HepG2 (cell line): ENCODE results near the gene PARD3. TPM values are rescaled to one million over a fixed set of nuclear protein-coding genes. Genes with fewer than 3 reads are reported as not detected.

Experiments
- BHLHE40 ChIP-seq: IDR thresholded peaks from 2 replicates; pipeline ENCODE4 v1.6.1; 2011; ENCODE audit warnings: low read length, improper control_type of control experiment
- DRAP1 ChIP-seq: IDR thresholded peaks from 2 replicates; pipeline ENCODE4 v1.6.1; 2016; ENCODE audit warnings: missing genetic modification reagents, missing compliant biosample characterization
- GZF1 ChIP-seq: sonication (generic); formaldehyde crosslinking; IDR thresholded peaks from 2 replicates; pipeline ENCODE4 v1.5.1; 2020; ENCODE audit warnings: mild to moderate bottlenecking, missing genetic modification reagents
- IKZF4 ChIP-seq: sonication (generic); formaldehyde crosslinking; IDR thresholded peaks from 2 replicates; pipeline ENCODE4 v1.5.1; 2020; ENCODE audit warnings: borderline replicate concordance, mild to moderate bottlenecking, low read depth, missing genetic modification reagents; ENCODE audit errors: not compliant biosample characterization
- ISX ChIP-seq: sonication (generic); formaldehyde crosslinking; conservative IDR thresholded peaks from 2 replicates; pipeline ENCODE4 v1.5.0; 2020; ENCODE audit warnings: missing genetic modification reagents
- KAT7 ChIP-seq: IDR thresholded peaks from 2 replicates; pipeline ENCODE4 v1.6.1; 2018; ENCODE audit warnings: borderline replicate concordance, missing compliant biosample characterization
- KLF13 ChIP-seq: sonication (generic); formaldehyde crosslinking; IDR thresholded peaks from 2 replicates; pipeline ENCODE4 v1.4.0; 2020; ENCODE audit warnings: mild to moderate bottlenecking, missing genetic modification reagents
- LCORL ChIP-seq, 2 experiments: fragments of 450-650 bp in 1 of 2; sonication (generic) in 1 of 2; formaldehyde crosslinking in 1 of 2; IDR thresholded peaks; 2 replicates each; pipeline versions ENCODE4 v1.5.0 to v1.6.1; 2017 to 2020; ENCODE audit warnings: antibody characterized with exemption in 1 of 2, missing genetic modification reagents in 1 of 2
- MAFF ChIP-seq: IDR thresholded peaks from 2 replicates; pipeline ENCODE4 v1.6.1; 2011; ENCODE audit warnings: low read depth, low read length, improper control_type of control experiment
- NCOA1 ChIP-seq: sonication (generic); formaldehyde crosslinking; IDR thresholded peaks from 2 replicates; pipeline ENCODE4 v1.9.0; 2021; ENCODE audit warnings: missing genetic modification reagents
- SKIL ChIP-seq: sonication (generic); formaldehyde crosslinking; IDR thresholded peaks from 2 replicates; pipeline ENCODE4 v1.8.0; 2022; ENCODE audit warnings: missing genetic modification reagents, mild to moderate bottlenecking, moderate library complexity, borderline replicate concordance
- SMARCC2 ChIP-seq: fragments of 450-650 bp; IDR thresholded peaks from 2 replicates; pipeline ENCODE4 v1.6.1; 2017; ENCODE audit warnings: antibody characterized with exemption, mild to moderate bottlenecking
- U2AF2 ChIP-seq: fragments of 200-400 bp; formaldehyde crosslinking; IDR thresholded peaks from 2 replicates; pipeline ENCODE4 v1.6.1; 2017; ENCODE audit warnings: low read depth, mild to moderate bottlenecking, low read length
- ZBTB7B ChIP-seq: sonication (generic); formaldehyde crosslinking; IDR thresholded peaks from 2 replicates; pipeline ENCODE4 v1.4.0; 2020; ENCODE audit warnings: missing genetic modification reagents
- ZFAT ChIP-seq: sonication (generic); formaldehyde crosslinking; conservative IDR thresholded peaks from 2 replicates; pipeline ENCODE4 v1.8.1; 2023; ENCODE audit warnings: missing genetic modification reagents, inconsistent platforms
- ZFP36L1 ChIP-seq: sonication (generic); formaldehyde crosslinking; IDR thresholded peaks from 2 replicates; pipeline ENCODE4 v1.8.0; 2022; ENCODE audit warnings: mild to moderate bottlenecking, missing genetic modification reagents, moderate library complexity
- ZFYVE20 ChIP-seq: sonication (generic); formaldehyde crosslinking; IDR thresholded peaks from 2 replicates; pipeline ENCODE4 v1.8.0; 2023; ENCODE audit warnings: low read depth, mild to moderate bottlenecking, moderate library complexity, missing genetic modification reagents, borderline replicate concordance
- ZGPAT ChIP-seq: IDR thresholded peaks from 2 replicates; pipeline ENCODE4 v1.6.1; 2016; ENCODE audit warnings: mild to moderate bottlenecking
- ZKSCAN8 ChIP-seq: IDR thresholded peaks from 2 replicates; pipeline ENCODE4 v1.6.1; 2016; ENCODE audit warnings: borderline replicate concordance, missing genetic modification reagents, missing compliant biosample characterization
- ZNF124 ChIP-seq: sonication (generic); formaldehyde crosslinking; IDR thresholded peaks from 2 replicates; pipeline ENCODE4 v1.4.0; 2020; ENCODE audit warnings: missing genetic modification reagents
- ZNF207 ChIP-seq: fragments of 450-650 bp; IDR thresholded peaks from 2 replicates; pipeline ENCODE4 v1.6.1; 2016; ENCODE audit warnings: antibody characterized with exemption, borderline replicate concordance
- ZNF253 ChIP-seq: sonication (generic); formaldehyde crosslinking; IDR thresholded peaks from 2 replicates; pipeline ENCODE4 v1.8.0; 2022; ENCODE audit warnings: mild to moderate bottlenecking, missing genetic modification reagents, borderline replicate concordance
- ZNF274 ChIP-seq: sonication (generic); formaldehyde crosslinking; IDR thresholded peaks from 2 replicates; pipeline ENCODE4 v1.5.1; 2020; ENCODE audit warnings: mild to moderate bottlenecking, missing genetic modification reagents
- ZNF414 ChIP-seq: sonication (generic); formaldehyde crosslinking; IDR thresholded peaks from 2 replicates; pipeline ENCODE4 v1.5.0; 2020; ENCODE audit warnings: missing genetic modification reagents
- ZNF556 ChIP-seq: sonication (generic); formaldehyde crosslinking; IDR thresholded peaks from 2 replicates; pipeline ENCODE4 v1.4.0; 2020; ENCODE audit warnings: mild to moderate bottlenecking, missing genetic modification reagents, borderline replicate concordance
- ZNF589 ChIP-seq: sonication (generic); formaldehyde crosslinking; conservative IDR thresholded peaks from 2 replicates; pipeline ENCODE4 v1.8.0; 2022; ENCODE audit warnings: mild to moderate bottlenecking, moderate library complexity, missing genetic modification reagents
- ZNF597 ChIP-seq: sonication (generic); formaldehyde crosslinking; IDR thresholded peaks from 2 replicates; pipeline ENCODE4 v1.5.0; 2020; ENCODE audit warnings: missing genetic modification reagents
- polyA plus RNA-seq, 8 experiments: library from polyadenylated mRNA; depleted of rRNA in 3 of 8; stranded (reverse) in 7 of 8; unstranded in 1 of 8; fragments of >200 nt; fragmentation: Illumina TruSeq in 4 of 8; extraction: Trizol in 4 of 8; gene quantifications; 2 replicates each; pipeline versions ENCODE4 v1.2.1 to v1.2.3, GENCODE V29; 2011 to 2016; ENCODE audit warnings: low read depth in 4 of 8, missing spikeins in 1 of 8, mixed read lengths in 1 of 8; ENCODE audit not compliant: insufficient read depth in 1 of 8
- total RNA-seq, 5 experiments: library from RNA; depleted of rRNA; stranded (reverse); fragments of >200 nt; fragmentation: Illumina TruSeq; extraction: Trizol; gene quantifications; 2 replicates each; pipeline ENCODE4 v1.2.3, GENCODE V29; 2016; ENCODE audit warnings: low read depth in 1 of 5

Gene PARD3
- total and polyA plus RNA-seq, 2 of the 13 experiments (the other 11 are each of a cell fraction or from before 2014, with no cell fraction given): 40.9 to 60.0 TPM

GRCh38 chr10:34216348-34216945 is 598.6 kb downstream of the PARD3 start (continued):
- TF ChIP-seq ZFYVE20 (CRISPR knock-in tag) (no peak), ISX (CRISPR knock-in tag) (no peak), ZNF274 (CRISPR knock-in tag) (no peak), ZNF124 (CRISPR knock-in tag) (no peak), GZF1 (CRISPR knock-in tag) (no peak), U2AF2 (no peak), ZNF589 (CRISPR knock-in tag) (no peak), ZGPAT (CRISPR knock-in tag) (peak; percentile 58; the same call in 1 of the 2 replicates), ZBTB7B (no peak), ZNF253 (CRISPR knock-in tag) (no peak), BHLHE40 (no peak), KAT7 (CRISPR knock-in tag) (no peak), ZNF556 (CRISPR knock-in tag) (no peak), SMARCC2 (no peak), SKIL (CRISPR knock-in tag) (no peak), IKZF4 (no peak), ZNF597 (CRISPR knock-in tag) (no peak), DRAP1 (CRISPR knock-in tag) (no peak), LCORL (IDR thresholded peaks at IDR 0.05) (no peak), LCORL (CRISPR knock-in tag; IDR thresholded peaks at IDR 0.05) (no peak), ZKSCAN8 (CRISPR knock-in tag) (peak; percentile 91), ZNF207 (no peak), ZFAT (CRISPR knock-in tag) (no peak), ZFP36L1 (CRISPR knock-in tag) (no peak), MAFF (no peak), KLF13 (CRISPR knock-in tag) (no peak), ZNF414 (CRISPR knock-in tag) (no peak), NCOA1 (CRISPR knock-in tag) (no peak)
